ENCODE measurements around the gene CD84.
A peak's percentile ranks its signal among the peaks of the same experiment; 100 is the strongest.

The CD84 gene

DNA sequence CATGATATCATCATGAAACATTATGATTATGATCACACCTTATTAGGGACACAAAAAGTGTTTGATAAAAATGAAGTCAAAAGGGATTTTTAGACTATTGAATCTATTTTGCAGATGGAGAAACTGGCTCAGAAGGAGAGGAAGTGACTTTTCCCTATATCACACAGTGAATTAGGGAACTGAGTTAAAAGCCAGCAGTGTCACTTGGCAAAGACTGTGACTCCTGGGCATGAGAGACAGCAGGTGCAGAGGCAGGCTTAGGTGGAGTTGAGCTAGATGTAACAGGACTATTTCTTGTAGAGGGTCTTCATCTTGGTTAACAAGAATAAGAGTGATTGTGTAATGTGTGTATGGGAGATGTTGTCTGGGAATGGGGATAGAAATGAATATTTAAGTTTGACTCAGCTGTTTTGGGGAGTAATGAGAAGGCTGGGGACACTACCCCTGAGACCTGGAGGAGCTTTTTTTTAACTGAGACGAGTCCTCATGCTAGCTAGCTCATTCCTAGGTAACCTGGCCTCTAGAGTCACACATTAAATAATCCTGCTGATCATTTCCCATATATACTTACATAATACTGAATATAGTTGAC is 1.0 kb upstream of the CD84 start:
- peak in 1 of 2 experiments; percentile 39 for DNase-seq (ENCODE audit: low read depth in 1 of 2, low spot score in 1 of 2)
- Histone ChIP-seq H3K4me3 (replicated peaks; ENCODE audit: insufficient read depth, low read length) (no peak overlapping the region), H3K27ac (replicated peaks) (no peak overlapping the region), H3K27me3 (ENCODE audit: insufficient read depth, poor library complexity, severe bottlenecking) (no peaks in the 10 kb centered on the region)
- TF ChIP-seq POLR2AphosphoS5 (IDR thresholded peaks at IDR 0.05; ENCODE audit: low read depth) (no peak), GABPA (IDR thresholded peaks at IDR 0.05; ENCODE audit: low read depth) (no peak), SPI1 (IDR thresholded peaks at IDR 0.05; ENCODE audit: borderline replicate concordance, low read depth) (peak; percentile 96)
- TF ChIP-seq, protein P1, sequence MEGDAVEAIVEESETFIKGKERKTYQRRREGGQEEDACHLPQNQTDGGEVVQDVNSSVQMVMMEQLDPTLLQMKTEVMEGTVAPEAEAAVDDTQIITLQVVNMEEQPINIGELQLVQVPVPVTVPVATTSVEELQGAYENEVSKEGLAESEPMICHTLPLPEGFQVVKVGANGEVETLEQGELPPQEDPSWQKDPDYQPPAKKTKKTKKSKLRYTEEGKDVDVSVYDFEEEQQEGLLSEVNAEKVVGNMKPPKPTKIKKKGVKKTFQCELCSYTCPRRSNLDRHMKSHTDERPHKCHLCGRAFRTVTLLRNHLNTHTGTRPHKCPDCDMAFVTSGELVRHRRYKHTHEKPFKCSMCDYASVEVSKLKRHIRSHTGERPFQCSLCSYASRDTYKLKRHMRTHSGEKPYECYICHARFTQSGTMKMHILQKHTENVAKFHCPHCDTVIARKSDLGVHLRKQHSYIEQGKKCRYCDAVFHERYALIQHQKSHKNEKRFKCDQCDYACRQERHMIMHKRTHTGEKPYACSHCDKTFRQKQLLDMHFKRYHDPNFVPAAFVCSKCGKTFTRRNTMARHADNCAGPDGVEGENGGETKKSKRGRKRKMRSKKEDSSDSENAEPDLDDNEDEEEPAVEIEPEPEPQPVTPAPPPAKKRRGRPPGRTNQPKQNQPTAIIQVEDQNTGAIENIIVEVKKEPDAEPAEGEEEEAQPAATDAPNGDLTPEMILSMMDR (IDR thresholded peaks at IDR 0.05; ENCODE audit: insufficient read depth, low read length), result no peak
- TF ChIP-seq, protein P2, sequence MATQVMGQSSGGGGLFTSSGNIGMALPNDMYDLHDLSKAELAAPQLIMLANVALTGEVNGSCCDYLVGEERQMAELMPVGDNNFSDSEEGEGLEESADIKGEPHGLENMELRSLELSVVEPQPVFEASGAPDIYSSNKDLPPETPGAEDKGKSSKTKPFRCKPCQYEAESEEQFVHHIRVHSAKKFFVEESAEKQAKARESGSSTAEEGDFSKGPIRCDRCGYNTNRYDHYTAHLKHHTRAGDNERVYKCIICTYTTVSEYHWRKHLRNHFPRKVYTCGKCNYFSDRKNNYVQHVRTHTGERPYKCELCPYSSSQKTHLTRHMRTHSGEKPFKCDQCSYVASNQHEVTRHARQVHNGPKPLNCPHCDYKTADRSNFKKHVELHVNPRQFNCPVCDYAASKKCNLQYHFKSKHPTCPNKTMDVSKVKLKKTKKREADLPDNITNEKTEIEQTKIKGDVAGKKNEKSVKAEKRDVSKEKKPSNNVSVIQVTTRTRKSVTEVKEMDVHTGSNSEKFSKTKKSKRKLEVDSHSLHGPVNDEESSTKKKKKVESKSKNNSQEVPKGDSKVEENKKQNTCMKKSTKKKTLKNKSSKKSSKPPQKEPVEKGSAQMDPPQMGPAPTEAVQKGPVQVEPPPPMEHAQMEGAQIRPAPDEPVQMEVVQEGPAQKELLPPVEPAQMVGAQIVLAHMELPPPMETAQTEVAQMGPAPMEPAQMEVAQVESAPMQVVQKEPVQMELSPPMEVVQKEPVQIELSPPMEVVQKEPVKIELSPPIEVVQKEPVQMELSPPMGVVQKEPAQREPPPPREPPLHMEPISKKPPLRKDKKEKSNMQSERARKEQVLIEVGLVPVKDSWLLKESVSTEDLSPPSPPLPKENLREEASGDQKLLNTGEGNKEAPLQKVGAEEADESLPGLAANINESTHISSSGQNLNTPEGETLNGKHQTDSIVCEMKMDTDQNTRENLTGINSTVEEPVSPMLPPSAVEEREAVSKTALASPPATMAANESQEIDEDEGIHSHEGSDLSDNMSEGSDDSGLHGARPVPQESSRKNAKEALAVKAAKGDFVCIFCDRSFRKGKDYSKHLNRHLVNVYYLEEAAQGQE (IDR thresholded peaks at IDR 0.05; ENCODE audit: insufficient replicate concordance, low read depth), result no peak

DNA sequence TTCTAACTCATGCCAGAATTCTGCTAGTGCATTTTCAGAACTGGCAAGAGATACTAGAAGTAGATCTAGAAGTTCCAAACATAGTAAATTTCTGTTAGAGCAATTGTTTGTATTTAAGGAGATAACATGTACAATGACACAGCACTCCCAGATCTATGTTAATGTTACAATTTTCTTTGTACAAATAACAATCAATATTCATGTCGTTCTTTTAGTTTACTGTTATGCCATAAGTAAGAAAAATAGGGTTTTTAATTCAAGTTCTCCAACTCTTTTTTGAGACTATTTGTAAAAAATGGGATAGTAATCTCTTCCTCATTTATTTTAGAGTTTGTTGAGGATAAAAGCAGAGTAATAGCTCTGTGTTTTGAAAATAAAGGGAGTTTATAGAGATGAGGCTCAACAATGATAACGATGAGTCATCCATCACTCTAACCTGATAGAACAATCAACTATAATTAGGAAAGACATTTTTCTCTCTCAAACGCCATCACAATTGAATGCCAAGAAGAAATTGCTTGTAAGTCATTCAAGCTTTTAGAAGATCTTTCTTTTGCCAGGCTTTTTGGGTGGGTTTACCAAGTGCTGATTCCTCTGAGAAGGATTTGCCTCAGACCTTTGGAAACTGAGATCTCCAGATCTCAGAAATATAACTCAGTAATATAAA is 638 bp downstream of the CD84 start:
- TF ChIP-seq, protein P2 (IDR thresholded peaks at IDR 0.05; ENCODE audit: insufficient replicate concordance, low read depth), result no peak
- no peak for TF ChIP-seq SPI1 (IDR thresholded peaks at IDR 0.05; ENCODE audit: borderline replicate concordance, low read depth)
- TF ChIP-seq POLR2AphosphoS5 (IDR thresholded peaks at IDR 0.05; ENCODE audit: low read depth), result no peak
- TF ChIP-seq, protein P1 (IDR thresholded peaks at IDR 0.05; ENCODE audit: insufficient read depth, low read length), result no peak
- TF ChIP-seq GABPA (IDR thresholded peaks at IDR 0.05; ENCODE audit: low read depth), result no peak
- Histone ChIP-seq H3K4me3 (replicated peaks; ENCODE audit: insufficient read depth, low read length) (peak overlapping the region; percentile 39), H3K27me3 (ENCODE audit: insufficient read depth, poor library complexity, severe bottlenecking) (no peaks in the 10 kb centered on the region), H3K27ac (replicated peaks) (peak overlapping the region; percentile 85)
- no peak for DNase-seq (ENCODE audit: low read depth in 1 of 2, low spot score in 1 of 2)

DNA sequence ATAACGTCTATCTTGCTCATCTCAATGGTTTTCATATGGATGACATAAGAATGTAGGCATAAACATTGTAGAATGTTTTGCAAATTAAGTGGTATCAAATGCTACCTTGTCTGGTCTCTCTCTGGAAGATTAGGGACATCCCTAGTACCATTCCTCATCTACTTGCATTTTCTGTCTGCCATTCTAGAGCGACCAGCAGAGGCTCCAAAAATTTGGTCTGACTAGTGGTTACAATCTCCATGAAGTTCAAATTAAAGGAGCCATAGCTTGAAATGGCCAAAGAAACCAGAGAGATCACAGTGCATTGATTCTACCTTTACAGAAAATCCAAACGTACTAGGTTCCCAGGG is 1.1 kb downstream of the CD84 start:
- Histone ChIP-seq H3K4me3 (replicated peaks; ENCODE audit: insufficient read depth, low read length) (peak overlapping the region; percentile 39), H3K27me3 (ENCODE audit: insufficient read depth, poor library complexity, severe bottlenecking) (no peaks in the 10 kb centered on the region), H3K27ac (replicated peaks) (peak overlapping the region; percentile 85)
- DNase-seq (ENCODE audit: low read depth in 1 of 2, low spot score in 1 of 2), result peak in 1 of 2 experiments; percentile 37
- TF ChIP-seq, protein P2 (IDR thresholded peaks at IDR 0.05; ENCODE audit: insufficient replicate concordance, low read depth), result no peak
- TF ChIP-seq GABPA (IDR thresholded peaks at IDR 0.05; ENCODE audit: low read depth), result no peak
- no peak for TF ChIP-seq SPI1 (IDR thresholded peaks at IDR 0.05; ENCODE audit: borderline replicate concordance, low read depth)
- TF ChIP-seq, protein P1 (IDR thresholded peaks at IDR 0.05; ENCODE audit: insufficient read depth, low read length), result no peak
- no peak for TF ChIP-seq POLR2AphosphoS5 (IDR thresholded peaks at IDR 0.05; ENCODE audit: low read depth)
